Gastroesophageal sphincter (tissue), 4 donors: Measurements from ENCODE around the gene UPF1. TPM values are rescaled to one million over a fixed set of nuclear protein-coding genes. Genes with fewer than 3 reads are reported as not detected.

Source experiments
- ATAC-seq: fragments of 150-250 bp; one replicate; pipeline ENCODE4 v1.9.1; 2016; ENCODE audit warnings: mild to moderate bottlenecking, moderate library complexity
- H3K27ac ChIP-seq, 4 donors: fragments of 200-600 bp; sonication (generic) in 3 of 4; 1 replicate in 3 of 4; 2 replicates in 1 of 4; pipeline ENCODE4 v1.5.1; 2016 to 2019
- H3K27me3 ChIP-seq: fragments of 200-600 bp; sonication (generic); one replicate; pipeline ENCODE4 v1.5.1; 2019
- H3K36me3 ChIP-seq, 2 donors: fragments of 200-600 bp; sonication (generic); one replicate each; pipeline ENCODE4 v1.5.1; 2019; ENCODE audit warnings: control low read depth in 1 of 2
- H3K4me1 ChIP-seq, 3 donors: fragments of 200-600 bp; sonication (generic); 1 replicate in 2 of 3; 2 replicates in 1 of 3; pipeline ENCODE4 v1.5.1; 2016 to 2019; ENCODE audit warnings: control low read depth in 2 of 3
- H3K4me3 ChIP-seq, 2 donors: fragments of 200-600 bp; sonication (generic); one replicate each; pipeline ENCODE4 v1.5.1; 2019; ENCODE audit warnings: mild to moderate bottlenecking in 1 of 2, moderate library complexity in 1 of 2
- H3K9me3 ChIP-seq, 3 donors: fragments of 200-600 bp; sonication (generic); one replicate each; pipeline ENCODE4 v1.5.1; 2017 to 2019; ENCODE audit warnings: control low read depth in 2 of 3
- EP300 ChIP-seq: sonication (generic); formaldehyde crosslinking; IDR thresholded peaks from one replicate; pipeline ENCODE4 v1.6.1; 2017; ENCODE audit warnings: antibody characterized with exemption, mild to moderate bottlenecking
- POLR2A ChIP-seq, 2 donors: fragments of 450-650 bp; IDR thresholded peaks; one replicate each; pipeline ENCODE4 v1.6.1; 2017; ENCODE audit warnings: antibody characterized with exemption in 2 of 2, mild to moderate bottlenecking in 2 of 2, moderate library complexity in 1 of 2
- POLR2AphosphoS5 ChIP-seq: sonication (generic); formaldehyde crosslinking; IDR thresholded peaks from one replicate; pipeline ENCODE4 v1.6.1; 2017; ENCODE audit warnings: antibody characterized with exemption
- whole genome bisulfite sequencing, 2 donors: methylation state at CpG; one replicate each; pipeline ENCODE4 v1.1.5; 2018; ENCODE audit warnings: low coverage in 1 of 2; 5-methylcytosine and 5-hydroxymethylcytosine counted together
- total RNA-seq, 4 donors: library from RNA; depleted of rRNA; stranded (reverse); fragments of >200 nt; gene quantifications; one replicate each; pipeline ENCODE4 v1.1.0, GENCODE V29; 2016
- TF ChIP-seq, protein P1 (sequence below), 4 experiments: fragments of 200-600 bp in 2 of 4; fragments of 450-650 bp in 2 of 4; sonication (generic) in 1 of 4; IDR thresholded peaks; one replicate each; pipeline ENCODE4 v1.5.1; 2017 to 2019; ENCODE audit warnings: antibody characterized with exemption in 4 of 4, mild to moderate bottlenecking in 2 of 4, moderate library complexity in 2 of 4

UPF1 gene
- total RNA-seq, 4 donors from 2014 or later = 53.6 to 92.2 (median 59.9) TPM

DNA sequence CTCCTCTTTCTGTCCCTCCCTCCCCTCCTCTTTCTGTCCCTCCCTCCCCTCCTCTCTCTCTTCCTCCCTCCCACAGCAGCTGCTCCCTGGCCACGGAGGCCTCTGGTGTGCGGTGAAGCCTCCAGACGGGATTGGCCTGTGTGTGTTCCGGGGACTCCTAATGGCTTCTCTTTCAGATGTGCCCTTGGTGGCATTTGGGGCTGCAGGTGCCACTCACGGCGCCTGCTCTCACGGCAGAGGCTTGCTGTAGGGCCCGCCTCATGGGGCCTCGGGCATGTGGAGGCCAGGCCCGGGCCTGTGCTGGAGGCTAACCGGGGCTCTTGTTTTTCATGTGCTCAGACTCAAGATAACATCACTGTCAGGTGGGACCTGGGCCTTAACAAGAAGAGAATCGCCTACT lies 20.9 kb downstream of the UPF1 start:
- Histone ChIP-seq H3K4me1 (peaks cover 0 to 52% (median 29%) of the 10 kb centered on the region in 3 donors), H3K4me3 (no peak overlapping the region), H3K27ac (no peak overlapping the region), H3K27me3 (no peaks in the 10 kb centered on the region), H3K9me3 (no peaks in the 10 kb centered on the region), H3K36me3 (peaks cover 0 to 89% of the 10 kb centered on the region in 2 donors)
- 58% methylated on average over 3 of the region's 12 CpGs; no CpG with 5 or more reads in 1 of the 2 donors for WGBS, 2 donors
- ATAC-seq = no peak
- TF ChIP-seq POLR2A (IDR thresholded peaks at IDR 0.05) = no peak
- TF ChIP-seq, protein P1, sequence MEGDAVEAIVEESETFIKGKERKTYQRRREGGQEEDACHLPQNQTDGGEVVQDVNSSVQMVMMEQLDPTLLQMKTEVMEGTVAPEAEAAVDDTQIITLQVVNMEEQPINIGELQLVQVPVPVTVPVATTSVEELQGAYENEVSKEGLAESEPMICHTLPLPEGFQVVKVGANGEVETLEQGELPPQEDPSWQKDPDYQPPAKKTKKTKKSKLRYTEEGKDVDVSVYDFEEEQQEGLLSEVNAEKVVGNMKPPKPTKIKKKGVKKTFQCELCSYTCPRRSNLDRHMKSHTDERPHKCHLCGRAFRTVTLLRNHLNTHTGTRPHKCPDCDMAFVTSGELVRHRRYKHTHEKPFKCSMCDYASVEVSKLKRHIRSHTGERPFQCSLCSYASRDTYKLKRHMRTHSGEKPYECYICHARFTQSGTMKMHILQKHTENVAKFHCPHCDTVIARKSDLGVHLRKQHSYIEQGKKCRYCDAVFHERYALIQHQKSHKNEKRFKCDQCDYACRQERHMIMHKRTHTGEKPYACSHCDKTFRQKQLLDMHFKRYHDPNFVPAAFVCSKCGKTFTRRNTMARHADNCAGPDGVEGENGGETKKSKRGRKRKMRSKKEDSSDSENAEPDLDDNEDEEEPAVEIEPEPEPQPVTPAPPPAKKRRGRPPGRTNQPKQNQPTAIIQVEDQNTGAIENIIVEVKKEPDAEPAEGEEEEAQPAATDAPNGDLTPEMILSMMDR (IDR thresholded peaks at IDR 0.05) = no peak
- TF ChIP-seq EP300 = no peak
- TF ChIP-seq POLR2AphosphoS5 = no peak

DNA sequence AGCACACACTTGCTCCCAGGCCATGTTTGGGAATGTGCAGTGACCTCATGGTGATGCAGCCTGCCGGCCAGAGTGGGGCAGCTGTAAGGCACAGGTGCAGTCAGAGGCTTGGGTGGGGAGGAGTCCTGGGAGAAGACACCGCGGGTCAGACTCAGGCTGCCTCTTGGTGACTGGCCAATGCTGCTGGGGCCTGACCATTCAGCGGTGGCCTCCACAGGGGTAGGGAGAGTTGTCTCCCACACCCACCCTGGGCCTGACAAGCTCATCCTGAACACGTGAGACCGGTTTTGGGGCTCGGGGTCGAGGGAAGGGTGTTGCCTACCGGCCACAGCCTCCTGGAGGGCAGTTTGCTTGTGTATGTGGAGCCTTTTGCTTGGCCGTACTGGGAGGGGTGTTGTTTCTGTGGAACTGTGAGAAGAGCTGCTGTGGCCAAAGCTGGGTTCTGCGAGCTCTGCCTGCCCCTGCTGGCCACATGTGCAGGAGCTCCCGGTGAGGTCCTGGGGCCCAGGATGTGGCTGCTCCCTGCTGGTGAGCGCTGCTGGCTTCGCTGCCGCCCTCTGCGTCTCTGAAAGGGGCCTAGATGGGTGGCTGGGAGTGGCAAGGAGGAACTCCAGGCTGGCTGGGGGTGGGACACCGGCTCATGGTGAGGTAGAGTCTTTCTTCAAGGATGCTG lies 22.1 kb downstream of the UPF1 start:
- H3K9me3 ChIP-seq = no peaks in the 10 kb centered on the region
- no CpG with 5 or more reads among the region's 17 CpGs for WGBS, 2 donors
- H3K4me1 ChIP-seq = peaks cover 0 to 41% (median 17%) of the 10 kb centered on the region in 3 donors
- H3K4me3 ChIP-seq = no peak overlapping the region
- H3K36me3 ChIP-seq = peaks cover 0 to 95% of the 10 kb centered on the region in 2 donors
- TF ChIP-seq, protein P1 (IDR thresholded peaks at IDR 0.05) = no peak
- TF ChIP-seq POLR2AphosphoS5 (no peak), EP300 (no peak), POLR2A (IDR thresholded peaks at IDR 0.05) (no peak)
- H3K27me3 ChIP-seq = no peaks in the 10 kb centered on the region
- ATAC-seq = no peak
- H3K27ac ChIP-seq = no peak overlapping the region

DNA sequence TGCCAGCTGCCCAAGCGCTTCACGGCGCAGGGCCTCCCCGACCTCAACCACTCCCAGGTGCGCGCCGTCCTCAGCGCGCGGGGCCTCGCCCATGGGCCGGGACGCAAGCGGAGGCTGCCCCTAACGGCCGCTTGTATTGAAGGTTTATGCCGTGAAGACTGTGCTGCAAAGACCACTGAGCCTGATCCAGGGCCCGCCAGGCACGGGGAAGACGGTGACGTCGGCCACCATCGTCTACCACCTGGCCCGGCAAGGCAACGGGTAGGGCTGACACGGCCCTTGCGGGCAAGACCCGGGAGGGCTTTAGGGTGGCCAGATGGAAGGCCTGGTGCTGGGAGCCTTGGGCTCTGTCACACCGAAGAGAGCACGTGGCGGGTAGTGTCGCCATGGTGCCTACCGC lies 23.2 kb downstream of the UPF1 start:
- 88% methylated on average over 9 of the region's 33 CpGs; no CpG with 5 or more reads in 1 of the 2 donors for WGBS, 2 donors
- H3K4me1 ChIP-seq = peaks cover 0 to 41% (median 10%) of the 10 kb centered on the region in 3 donors
- H3K4me3 ChIP-seq = no peak overlapping the region
- H3K27me3 ChIP-seq = no peaks in the 10 kb centered on the region
- no peak for ATAC-seq
- peaks cover 0 to 100% of the 10 kb centered on the region in 2 donors for H3K36me3 ChIP-seq
- H3K27ac ChIP-seq = no peak overlapping the region
- H3K9me3 ChIP-seq = no peaks in the 10 kb centered on the region
- TF ChIP-seq, protein P1 (IDR thresholded peaks at IDR 0.05) = no peak
- TF ChIP-seq EP300 (no peak), POLR2AphosphoS5 (no peak), POLR2A (IDR thresholded peaks at IDR 0.05) (no peak)

DNA sequence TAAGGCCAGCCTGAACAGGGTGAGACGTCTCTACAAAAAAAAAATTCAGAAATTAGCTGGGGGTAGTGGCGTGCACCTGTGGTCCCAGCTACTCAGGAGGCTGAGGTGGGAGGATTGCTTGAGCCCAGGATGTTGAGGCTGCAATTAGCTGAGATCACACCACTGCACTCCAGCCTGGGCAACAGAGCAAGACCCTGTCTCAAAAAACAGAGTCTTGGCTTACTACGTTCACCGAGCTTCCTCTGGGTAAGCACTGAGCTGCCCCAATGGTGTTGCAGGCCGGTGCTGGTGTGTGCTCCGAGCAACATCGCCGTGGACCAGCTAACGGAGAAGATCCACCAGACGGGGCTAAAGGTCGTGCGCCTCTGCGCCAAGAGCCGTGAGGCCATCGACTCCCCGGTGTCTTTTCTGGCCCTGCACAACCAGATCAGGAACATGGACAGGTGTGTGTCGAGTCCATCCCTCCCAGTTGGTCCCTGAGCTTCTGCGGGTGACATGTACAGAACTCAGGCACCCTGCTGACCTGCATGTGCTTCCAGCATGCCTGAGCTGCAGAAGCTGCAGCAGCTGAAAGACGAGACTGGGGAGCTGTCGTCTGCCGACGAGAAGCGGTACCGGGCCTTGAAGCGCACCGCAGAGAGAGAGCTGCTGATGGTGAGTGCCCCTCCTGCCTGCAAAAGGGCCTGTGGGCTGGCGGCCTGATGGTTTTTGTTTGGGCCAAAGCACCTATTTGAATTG lies 24.1 kb downstream of the UPF1 start:
- Histone ChIP-seq H3K27me3 (no peaks in the 10 kb centered on the region), H3K9me3 (no peaks in the 10 kb centered on the region), H3K4me3 (no peak overlapping the region), H3K27ac (no peak overlapping the region), H3K4me1 (peaks cover 0 to 39% (median 5%) of the 10 kb centered on the region in 3 donors), H3K36me3 (peaks cover 0 to 100% of the 10 kb centered on the region in 2 donors)
- WGBS, 2 donors = 87 to 92% methylated on average over 6 to 12 of the region's 27 CpGs
- TF ChIP-seq EP300 (no peak), POLR2AphosphoS5 (no peak), POLR2A (IDR thresholded peaks at IDR 0.05) (no peak)
- TF ChIP-seq, protein P1 (IDR thresholded peaks at IDR 0.05) = no peak
- no peak for ATAC-seq
